ENCODE data around the gene HSD17B10.

DNA sequence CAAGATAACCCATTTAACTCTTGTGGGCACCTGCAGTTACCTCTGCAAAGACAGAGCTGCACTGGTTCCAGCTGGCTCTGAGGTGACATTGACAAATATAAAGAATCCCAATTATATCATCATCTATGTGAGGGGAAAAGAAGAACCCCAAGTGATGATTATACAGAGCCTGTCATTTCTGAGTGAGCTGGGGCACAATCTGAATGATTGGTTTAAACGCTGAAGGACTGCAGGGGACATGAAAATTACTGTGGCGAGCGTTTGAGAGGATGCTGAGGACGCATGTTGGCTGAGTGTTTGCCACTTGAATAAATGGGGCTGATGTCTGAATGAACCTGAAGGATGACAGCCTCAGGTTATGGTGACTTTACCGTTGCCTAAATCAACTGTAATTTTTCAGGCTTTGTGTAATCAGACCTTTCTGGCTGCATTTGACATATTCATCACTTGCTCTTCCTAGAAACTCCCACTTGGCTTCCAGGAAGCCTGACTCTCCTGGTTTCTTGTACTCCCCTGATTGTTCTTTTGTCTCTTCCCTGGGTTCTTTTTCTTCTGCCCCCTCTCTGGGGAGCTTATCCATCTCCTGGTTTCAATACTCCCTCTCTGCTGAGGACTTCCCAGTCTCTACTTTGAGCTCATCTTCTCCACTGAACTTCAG is 4.1 kb upstream of the HSD17B10 start:
- TF ChIP-seq POLR2A (IDR thresholded peaks at IDR 0.05; ENCODE audit: low read length) (no peak), GATA1 (IDR thresholded peaks at IDR 0.05; ENCODE audit: low read depth, low read length) (no peak)

Data from erythroblast (primary cell).